IMR-90 (cell line): ENCODE results near the gene CWC27. TPM values are rescaled to one million over a fixed set of nuclear protein-coding genes. Genes with fewer than 3 reads are reported as not detected.

Source experiments
- ATAC-seq: fragments of 200-7000 bp; cut with Tn5 transposase; 2 replicates; pipeline ENCODE4 v1.9.1; 2020; ENCODE audit warnings: low read depth, mild to moderate bottlenecking, moderate library complexity
- BruUV-seq: library from RNA; stranded (reverse); fragments of 400-500 nt; replicated peaks from 2 replicates; lab custom pipeline; 2021; lab: Mats Ljungman, UMichigan
- CTCF ChIA-PET: fragments of 300-600 bp; formaldehyde crosslinking; extraction: SDS; loops from one replicate; lab custom pipeline; 2021; ENCODE audit warnings: antibody characterized with exemption; lab: Yijun Ruan, JAX
- POLR2A ChIA-PET: fragments of 300-600 bp; sonication (Branson Sonifier 250); formaldehyde crosslinking; loops from one replicate; lab custom pipeline; 2022; ENCODE audit warnings: antibody characterized with exemption; ENCODE audit not compliant: unreplicated experiment; lab: Charles Lee
- DNase-seq: peaks from one replicate; pipeline ENCODE4 v3.0.0; 2013
- H2AFZ ChIP-seq: replicated peaks from 2 replicates; pipeline ENCODE3; 2013; ENCODE audit warnings: low read length, mild to moderate bottlenecking; ENCODE audit not compliant: poor library complexity
- H2AK5ac ChIP-seq: 2 replicates; pipeline ENCODE4 v1.6.1; 2013; ENCODE audit warnings: low read depth, low read length, inconsistent platforms
- H2AK9ac ChIP-seq: replicated peaks from 2 replicates; pipeline ENCODE3; 2013; ENCODE audit warnings: mild to moderate bottlenecking, low read depth, low read length, moderate library complexity; ENCODE audit not compliant: poor library complexity
- H2BK120ac ChIP-seq: 2 replicates; pipeline ENCODE4 v1.6.1; 2013; ENCODE audit warnings: low read depth, low read length, inconsistent platforms
- H2BK15ac ChIP-seq: 3 replicates; pipeline ENCODE4 v1.6.1; 2013; ENCODE audit warnings: low read depth, low read length, inconsistent platforms
- H2BK20ac ChIP-seq: 2 replicates; pipeline ENCODE4 v1.6.1; 2013; ENCODE audit warnings: low read depth, mild to moderate bottlenecking, inconsistent platforms, low read length, moderate library complexity
- H2BK5ac ChIP-seq: 2 replicates; pipeline ENCODE4 v1.6.1; 2013; ENCODE audit warnings: mild to moderate bottlenecking, low read depth, low read length, inconsistent platforms; ENCODE audit not compliant: poor library complexity, severe bottlenecking
- H3K14ac ChIP-seq: replicated peaks from 2 replicates; pipeline ENCODE4 v1.6.1; 2013; ENCODE audit warnings: low read depth, low read length, inconsistent platforms
- H3K18ac ChIP-seq: 2 replicates; pipeline ENCODE4 v1.6.1; 2013; ENCODE audit warnings: low read depth, low read length, control low read depth
- H3K23ac ChIP-seq: 2 replicates; pipeline ENCODE4 v1.6.1; 2013; ENCODE audit warnings: low read depth, low read length, inconsistent platforms
- H3K27ac ChIP-seq: 2 replicates; pipeline ENCODE4 v1.5.1; 2013; ENCODE audit warnings: mild to moderate bottlenecking, control low read depth, low read length; ENCODE audit not compliant: insufficient read depth
- H3K27me3 ChIP-seq: 2 replicates; pipeline ENCODE4 v1.6.1; 2013; ENCODE audit warnings: low read length; ENCODE audit not compliant: control insufficient read depth, insufficient read depth
- H3K36me3 ChIP-seq: 2 replicates; pipeline ENCODE4 v1.6.1; 2013; ENCODE audit warnings: low read length, mixed read lengths; ENCODE audit not compliant: control insufficient read depth, insufficient read depth
- H3K4ac ChIP-seq: 2 replicates; pipeline ENCODE4 v1.6.1; 2013; ENCODE audit warnings: low read depth, low read length, inconsistent platforms
- H3K4me1 ChIP-seq: 2 replicates; pipeline ENCODE4 v1.6.1; 2013; ENCODE audit warnings: low read length, mixed read lengths; ENCODE audit not compliant: control insufficient read depth, insufficient read depth
- H3K4me2 ChIP-seq: 2 replicates; pipeline ENCODE4 v1.6.1; 2013; ENCODE audit warnings: low read depth, mild to moderate bottlenecking, control low read depth, low read length, moderate library complexity
- H3K4me3 ChIP-seq: 2 replicates; pipeline ENCODE4 v1.5.1; 2013; ENCODE audit warnings: low read depth, mild to moderate bottlenecking, control low read depth, low read length, moderate library complexity; ENCODE audit not compliant: insufficient read depth
- H3K56ac ChIP-seq: 2 replicates; pipeline ENCODE4 v1.6.1; 2013; ENCODE audit warnings: low read length, inconsistent platforms; ENCODE audit not compliant: insufficient read depth; ENCODE audit errors: extremely low read depth
- H3K79me1 ChIP-seq, 2 experiments: 2 replicates each; pipeline ENCODE4 v1.6.1; 2013; ENCODE audit warnings: low read length in 2 of 2, inconsistent platforms in 1 of 2, low read depth in 1 of 2
- H3K9ac ChIP-seq: 2 replicates; pipeline ENCODE4 v1.6.1; 2013; ENCODE audit warnings: low read depth, low read length, control low read depth
- H3K9me1 ChIP-seq: 2 replicates; pipeline ENCODE4 v1.6.1; 2013; ENCODE audit warnings: low read length, inconsistent platforms; ENCODE audit not compliant: insufficient read depth
- H3K9me3 ChIP-seq: 2 replicates; pipeline ENCODE4 v1.6.1; 2013; ENCODE audit warnings: low read length; ENCODE audit not compliant: control insufficient read depth, insufficient read depth
- H4K20me1 ChIP-seq: 2 replicates; pipeline ENCODE4 v1.6.1; 2013; ENCODE audit warnings: low read length, inconsistent platforms; ENCODE audit not compliant: insufficient read depth
- H4K5ac ChIP-seq: 2 replicates; pipeline ENCODE4 v1.6.1; 2013; ENCODE audit warnings: mild to moderate bottlenecking, low read depth, low read length, control low read depth
- H4K8ac ChIP-seq, 2 experiments: 2 replicates each; pipeline ENCODE4 v1.6.1; 2013; ENCODE audit warnings: low read depth in 2 of 2, low read length in 2 of 2, control low read depth in 1 of 2, inconsistent platforms in 1 of 2
- H4K91ac ChIP-seq: 2 replicates; pipeline ENCODE4 v1.6.1; 2013; ENCODE audit warnings: low read depth, low read length, inconsistent platforms; ENCODE audit not compliant: insufficient read depth
- BHLHE40 ChIP-seq: fragments of 150-350 bp; IDR thresholded peaks from 2 replicates; pipeline ENCODE4 v1.6.1; 2016; ENCODE audit warnings: mild to moderate bottlenecking, low read depth, low read length
- CEBPB ChIP-seq: IDR thresholded peaks from 2 replicates; pipeline ENCODE4 v1.6.1; 2012; ENCODE audit warnings: low read depth, low read length, improper control_type of control experiment
- CHD1 ChIP-seq: IDR thresholded peaks from 2 replicates; pipeline ENCODE4 v1.6.1; 2012; ENCODE audit warnings: low read depth, low read length, improper control_type of control experiment
- CTCF ChIP-seq: conservative IDR thresholded peaks from 2 replicates; pipeline ENCODE4 v1.5.1; 2012; ENCODE audit warnings: mild to moderate bottlenecking, low read depth, low read length, improper control_type of control experiment
- FOS ChIP-seq: fragments of 150-350 bp; IDR thresholded peaks from 2 replicates; pipeline ENCODE4 v1.6.1; 2016; ENCODE audit warnings: low read depth, low read length
- MAFK ChIP-seq: IDR thresholded peaks from 2 replicates; pipeline ENCODE4 v1.6.1; 2012; ENCODE audit warnings: low read depth, low read length, improper control_type of control experiment
- NFE2L2 ChIP-seq: fragments of 150-350 bp; IDR thresholded peaks from 2 replicates; pipeline ENCODE4 v1.6.1; 2016; ENCODE audit warnings: low read depth, mild to moderate bottlenecking, low read length
- POLR2A ChIP-seq: IDR thresholded peaks from 2 replicates; pipeline ENCODE4 v1.6.1; 2012; ENCODE audit warnings: mild to moderate bottlenecking, low read depth, low read length
- RAD21 ChIP-seq: IDR thresholded peaks from 2 replicates; pipeline ENCODE4 v1.6.1; 2012; ENCODE audit warnings: low read length, improper control_type of control experiment
- RCOR1 ChIP-seq: IDR thresholded peaks from 2 replicates; pipeline ENCODE4 v1.6.1; 2012; ENCODE audit warnings: mild to moderate bottlenecking, low read length, improper control_type of control experiment; ENCODE audit not compliant: insufficient replicate concordance
- RFX5 ChIP-seq: IDR thresholded peaks from 2 replicates; pipeline ENCODE4 v1.8.0; 2012; ENCODE audit warnings: low read depth, mild to moderate bottlenecking, low read length, moderate library complexity
- SMC3 ChIP-seq: fragments of 150-350 bp; IDR thresholded peaks from 2 replicates; pipeline ENCODE4 v1.6.1; 2016; ENCODE audit warnings: low read depth, mild to moderate bottlenecking, antibody characterized with exemption, low read length, moderate library complexity
- WGBS, 2 experiments: methylation state at CpG; one replicate each; pipeline versions ENCODE4 v1.1.5 to v1.1.7; 2013; ENCODE audit warnings: missing lambda C conversion rate in 2 of 2; ENCODE audit not compliant: insufficient read length in 1 of 2; ENCODE audit errors: extremely low coverage in 2 of 2; 5-methylcytosine and 5-hydroxymethylcytosine counted together
- dilution Hi-C: fragments of 300-500 bp; cut with HindIII; formaldehyde crosslinking; loops from one replicate; pipeline ENCODE4 v1.14.3; 2018; ENCODE audit warnings: low sequenced_read_pairs; ENCODE audit not compliant: unreplicated experiment
- in situ Hi-C: fragments of 300-500 bp; cut with MboI; formaldehyde crosslinking; loops from 3 replicates; pipeline ENCODE4 v1.14.3; 2019; ENCODE audit warnings: low sequenced_read_pairs, inconsistent platforms, mixed read lengths
- intact Hi-C: fragments of 100-400 bp; cut with micrococcal nuclease; formaldehyde crosslinking; loops from 2 replicates; pipeline ENCODE4 v1.10.0; 2022
- polyA plus RNA-seq, 3 experiments: library from polyadenylated mRNA; depleted of rRNA; stranded (reverse); fragments of >200 nt; gene quantifications; 2 replicates each; pipeline ENCODE4 v1.2.3, GENCODE V29; 2012; ENCODE audit warnings: low replicate concordance in 1 of 3
- total RNA-seq: library from RNA; depleted of rRNA; stranded (reverse); fragments of >200 nt; gene quantifications from 2 replicates; pipeline ENCODE4 v1.2.3, GENCODE V29; 2012
- TF ChIP-seq, protein P1 (sequence below): fragments of 150-350 bp; IDR thresholded peaks from 2 replicates; pipeline ENCODE4 v1.6.1; 2017; ENCODE audit warnings: mild to moderate bottlenecking, antibody characterized with exemption, low read length, low read depth
- TF ChIP-seq, protein P2 (sequence below): fragments of 150-350 bp; IDR thresholded peaks from 2 replicates; pipeline ENCODE4 v1.6.1; 2016; ENCODE audit warnings: low read depth, mild to moderate bottlenecking, low read length, moderate library complexity, borderline replicate concordance

CWC27 gene
- total and polyA plus RNA-seq, 2 of the 4 experiments (the other 2 are of a cell fraction): 13.3 to 17.1 TPM

DNA sequence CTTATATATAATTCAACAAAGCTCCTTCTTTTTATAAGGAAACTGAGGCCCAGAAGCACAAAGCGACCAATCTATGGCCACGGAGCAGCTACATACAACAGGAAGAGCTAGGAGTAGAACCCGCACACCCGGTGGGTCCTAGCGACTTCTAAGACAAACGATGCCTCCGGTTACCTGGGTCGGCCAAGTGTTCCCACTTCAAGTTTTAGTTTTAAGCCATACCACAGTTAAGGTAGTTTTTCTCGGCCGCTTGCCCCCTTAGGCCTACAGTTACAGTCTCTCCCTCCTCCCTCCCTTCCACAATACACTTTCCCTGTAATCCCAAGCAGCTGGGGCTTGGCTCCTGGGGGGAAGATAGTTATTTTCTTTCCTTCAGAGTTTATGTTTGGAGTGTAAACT, 772 bp upstream of the CWC27 start:
- dilution Hi-C loops (no loop called here), in situ Hi-C loops (no loop called here), intact Hi-C loops (loop anchor here (5.0 kb wide), 1 partner anchor 131 kb away; no protein-coding TSS in a partner anchor)
- H3K9ac ChIP-seq: peak overlapping the region; percentile 95
- peak overlapping the region; percentile 84 for H3K4me3 ChIP-seq
- peak overlapping the region; percentile 73; the same call in 1 of the 2 replicates for H3K14ac ChIP-seq
- peaks cover 5% of the 10 kb centered on the region for H3K4me1 ChIP-seq
- peaks cover 3% of the 10 kb centered on the region for H3K36me3 ChIP-seq
- no peaks in the 10 kb centered on the region; the same call in 1 of the 2 replicates for H4K20me1 ChIP-seq
- ChIA-PET CTCF (no interaction called here), POLR2A (no interaction called here)
- peak overlapping the region; percentile 83 for H3K4ac ChIP-seq
- H3K9me1 ChIP-seq: peaks cover 13% of the 10 kb centered on the region
- H3K27ac ChIP-seq: peak overlapping the region; percentile 93
- BruUV-seq: TSS peak; percentile 34
- H2AK5ac ChIP-seq: no peak overlapping the region
- no peaks in the 10 kb centered on the region for H3K27me3 ChIP-seq
- H2AK9ac ChIP-seq: peak overlapping the region; percentile 76
- peak overlapping the region; percentile 93 for H3K23ac ChIP-seq
- no peak for TF ChIP-seq CHD1
- TF ChIP-seq BHLHE40: no peak
- TF ChIP-seq RFX5: no peak
- no peak for TF ChIP-seq CTCF
- no peak for TF ChIP-seq RAD21
- no peak for TF ChIP-seq SMC3
- no peak for TF ChIP-seq MAFK
- TF ChIP-seq NFE2L2: no peak
- TF ChIP-seq, protein P1, sequence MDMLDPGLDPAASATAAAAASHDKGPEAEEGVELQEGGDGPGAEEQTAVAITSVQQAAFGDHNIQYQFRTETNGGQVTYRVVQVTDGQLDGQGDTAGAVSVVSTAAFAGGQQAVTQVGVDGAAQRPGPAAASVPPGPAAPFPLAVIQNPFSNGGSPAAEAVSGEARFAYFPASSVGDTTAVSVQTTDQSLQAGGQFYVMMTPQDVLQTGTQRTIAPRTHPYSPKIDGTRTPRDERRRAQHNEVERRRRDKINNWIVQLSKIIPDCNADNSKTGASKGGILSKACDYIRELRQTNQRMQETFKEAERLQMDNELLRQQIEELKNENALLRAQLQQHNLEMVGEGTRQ: no peak
- TF ChIP-seq POLR2A: no peak
- TF ChIP-seq FOS: no peak
- TF ChIP-seq CEBPB: no peak
- TF ChIP-seq RCOR1: no peak
- TF ChIP-seq, protein P2, sequence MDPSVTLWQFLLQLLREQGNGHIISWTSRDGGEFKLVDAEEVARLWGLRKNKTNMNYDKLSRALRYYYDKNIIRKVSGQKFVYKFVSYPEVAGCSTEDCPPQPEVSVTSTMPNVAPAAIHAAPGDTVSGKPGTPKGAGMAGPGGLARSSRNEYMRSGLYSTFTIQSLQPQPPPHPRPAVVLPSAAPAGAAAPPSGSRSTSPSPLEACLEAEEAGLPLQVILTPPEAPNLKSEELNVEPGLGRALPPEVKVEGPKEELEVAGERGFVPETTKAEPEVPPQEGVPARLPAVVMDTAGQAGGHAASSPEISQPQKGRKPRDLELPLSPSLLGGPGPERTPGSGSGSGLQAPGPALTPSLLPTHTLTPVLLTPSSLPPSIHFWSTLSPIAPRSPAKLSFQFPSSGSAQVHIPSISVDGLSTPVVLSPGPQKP: no peak
- peak overlapping the region; percentile 88 for H2BK5ac ChIP-seq
- peak overlapping the region; percentile 97 for H2AFZ ChIP-seq
- peak overlapping the region; percentile 74 to 93 for H4K8ac ChIP-seq
- H3K79me1 ChIP-seq: peaks cover 33 to 55% of the 10 kb centered on the region in 2 experiments
- no peak overlapping the region for H2BK15ac ChIP-seq
- peak overlapping the region; percentile 87 for H4K5ac ChIP-seq
- H3K9me3 ChIP-seq: no peaks in the 10 kb centered on the region
- peak overlapping the region; percentile 15; the same call in 1 of the 2 replicates for H4K91ac ChIP-seq
- peak overlapping the region; percentile 72 for H3K56ac ChIP-seq
- H2BK20ac ChIP-seq: no peak overlapping the region
- H2BK120ac ChIP-seq: peak overlapping the region; percentile 26; the same call in 1 of the 2 replicates
- ATAC-seq (peak; percentile 22), DNase-seq (peak; percentile 18)
- peak overlapping the region; percentile 94 for H3K4me2 ChIP-seq
- peak overlapping the region; percentile 21; the same call in 1 of the 2 replicates for H3K18ac ChIP-seq
- WGBS, 2 experiments: 0% methylated on average over 1 of the region's 10 CpGs; no CpG with 5 or more reads in 1 of the 2 experiments
